ENCODE data around the gene FFAR4. TPM values are rescaled to one million over a fixed set of nuclear protein-coding genes. Genes with fewer than 3 reads are reported as not detected.

The FFAR4 gene
- total and polyA plus RNA-seq, 2 of the 8 experiments (the other 6 are each of a cell fraction or from before 2014, with no cell fraction given) = not detected

DNA sequence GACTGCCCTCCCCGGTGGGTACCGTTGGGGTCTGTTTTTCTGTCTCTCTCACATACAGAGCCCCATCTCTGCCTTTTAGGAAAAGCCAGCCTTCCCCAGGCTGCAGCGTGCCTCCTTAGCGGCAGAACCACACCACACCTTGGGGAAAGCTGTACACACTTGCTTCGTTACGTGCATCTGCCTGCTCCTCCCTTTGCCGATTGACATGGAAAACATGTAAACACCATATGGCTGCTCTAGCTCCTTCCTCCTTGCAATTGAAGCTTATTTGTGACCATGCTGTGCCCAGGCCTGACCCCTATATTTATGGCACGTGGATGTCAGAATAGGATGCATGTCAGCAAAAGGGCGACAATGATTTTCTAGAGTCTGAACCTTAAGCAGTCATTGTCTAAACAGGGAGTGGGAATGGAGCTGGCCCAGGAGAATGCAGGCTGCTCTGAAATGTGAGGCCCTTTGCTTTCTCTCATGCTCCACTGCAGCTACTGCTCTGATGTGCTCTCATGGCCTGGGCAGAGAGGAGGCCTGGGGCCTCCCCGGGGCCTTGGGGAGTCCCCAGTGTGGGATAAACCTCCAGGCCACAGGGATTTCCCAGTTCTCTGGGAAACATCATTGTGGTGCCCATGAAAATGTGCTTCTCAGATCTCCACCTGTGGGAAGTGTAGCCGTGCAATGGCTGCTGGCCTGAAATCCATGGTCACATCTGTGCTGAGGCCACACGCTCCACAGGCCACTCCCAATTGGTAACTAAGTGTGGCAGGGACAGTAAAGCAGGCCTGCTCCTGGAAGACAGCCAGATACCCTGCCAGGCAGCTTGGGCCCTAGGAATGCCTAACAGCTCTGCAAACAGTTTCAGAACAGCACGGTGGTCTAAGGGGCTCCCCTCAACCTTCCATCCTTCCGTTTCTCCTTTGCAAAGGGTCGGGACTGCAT is 64.4 kb downstream of the FFAR4 start:
- no peaks in the 10 kb centered on the region for H3K9me3 ChIP-seq (ENCODE audit: insufficient read depth in 2 of 2, low read depth in 1 of 2, low read length in 1 of 2)
- no peak for DNase-seq (ENCODE audit: low read depth in 1 of 2, low spot score in 2 of 2)
- H2AFZ ChIP-seq (ENCODE audit: low read length) = peak overlapping the region; percentile 28; the same call in 1 of the 2 replicates
- no peak overlapping the region for H4K91ac ChIP-seq (replicated peaks; ENCODE audit: insufficient read length, low read length)
- FAIRE-seq = no peak
- H2BK20ac ChIP-seq (ENCODE audit: low read length) = no peak overlapping the region
- CTCF ChIA-PET (ENCODE audit: partially characterized antibody) = interaction anchor here (1.0 kb wide), 3 partner anchors 9 to 34 kb away, joined by 3 read pairs; no protein-coding TSS in a partner anchor
- H3K9ac ChIP-seq (replicated peaks in 1 of 4; ENCODE audit: extremely low read depth in 1 of 4, low read depth in 3 of 4, low read length in 3 of 4) = no peak overlapping the region
- no peak overlapping the region for H3K14ac ChIP-seq (ENCODE audit: insufficient read length)
- H3K23ac ChIP-seq (ENCODE audit: insufficient read length) = no peak overlapping the region
- H2BK12ac ChIP-seq (ENCODE audit: low read depth, low read length) = no peak overlapping the region
- peaks cover 0 to 2% (median 0%) of the 10 kb centered on the region in 4 experiments; a peak in 1 of 7 replicates for H3K4me1 ChIP-seq (replicated peaks in 1 of 4; ENCODE audit: control insufficient read depth in 3 of 4, insufficient read depth in 4 of 4, low read length in 3 of 4)
- H3K18ac ChIP-seq (ENCODE audit: extremely low read depth, low read length) = no peak overlapping the region
- WGBS, 2 experiments (ENCODE audit: extremely low coverage in 1 of 2, insufficient coverage in 1 of 2, insufficient read length in 1 of 2, insufficient replicate concordance in 2 of 2, low coverage in 1 of 2, low lambda C conversion rate in 2 of 2, missing lambda C conversion rate in 1 of 2) = 92% methylated on average over 15 of the region's 15 CpGs; no CpG with 5 or more reads in 1 of the 2 experiments
- no peaks in the 10 kb centered on the region for H4K20me1 ChIP-seq (replicated peaks in 1 of 2; ENCODE audit: control insufficient read depth in 1 of 2, insufficient read depth in 2 of 2, low read length in 2 of 2)
- no peak overlapping the region for H2BK15ac ChIP-seq (ENCODE audit: low read length)
- no peak overlapping the region for H3K4ac ChIP-seq (replicated peaks; ENCODE audit: insufficient read length, low read depth, low read length)
- H3K27me3 ChIP-seq (replicated peaks in 1 of 4; ENCODE audit: control insufficient read depth in 3 of 4, extremely low read depth in 1 of 4, insufficient read depth in 3 of 4, low read length in 3 of 4) = no peaks in the 10 kb centered on the region
- H3K23me2 ChIP-seq (ENCODE audit: low read depth, low read length) = no peaks in the 10 kb centered on the region
- H3K36me3 ChIP-seq (ENCODE audit: control insufficient read depth in 2 of 4, insufficient read depth in 4 of 4, low read length in 3 of 4) = no peaks in the 10 kb centered on the region
- H3K56ac ChIP-seq (replicated peaks; ENCODE audit: insufficient read length, low read depth, low read length) = no peak overlapping the region
- H3K4me2 ChIP-seq (ENCODE audit: insufficient read depth in 1 of 2, low read depth in 2 of 2, low read length in 2 of 2) = no peak overlapping the region
- no peak overlapping the region for H4K5ac ChIP-seq (ENCODE audit: insufficient read length, low read depth, low read length)
- peak overlapping the region; percentile 23; the same call in 1 of the 2 replicates for H4K8ac ChIP-seq (ENCODE audit: extremely low read depth, insufficient read depth, low read length)
- no peak overlapping the region for H3K27ac ChIP-seq (ENCODE audit: low read depth, low read length)
- H3K79me1 ChIP-seq (ENCODE audit: low read depth, low read length) = no peaks in the 10 kb centered on the region
- no peak overlapping the region for H2BK5ac ChIP-seq (ENCODE audit: low read depth, low read length)
- no peak overlapping the region for H3K4me3 ChIP-seq (ENCODE audit: extremely low read depth in 1 of 4, insufficient read depth in 2 of 4, low read depth in 3 of 4, low read length in 4 of 4)
- POLR2A ChIA-PET (ENCODE audit: partially characterized antibody) = interaction anchor here (0.5 kb wide), 1 partner anchor 788 kb away, joined by 3 read pairs; no protein-coding TSS in a partner anchor
- no peak overlapping the region for H2BK120ac ChIP-seq (replicated peaks; ENCODE audit: low read depth, low read length)
- H2AK5ac ChIP-seq (ENCODE audit: low read depth, low read length) = no peak overlapping the region
- no peaks in the 10 kb centered on the region for H3K79me2 ChIP-seq (ENCODE audit: control insufficient read depth in 1 of 2, insufficient read depth in 2 of 2, low read length in 2 of 2)
- no peak for TF ChIP-seq MAFK (IDR thresholded peaks at IDR 0.05; ENCODE audit: low read depth, low read length)
- TF ChIP-seq TAF1 (IDR thresholded peaks at IDR 0.05; ENCODE audit: low read depth, low read length) = no peak
- no peak for TF ChIP-seq SP1 (IDR thresholded peaks at IDR 0.05; ENCODE audit: low read depth, low read length)
- no peak for TF ChIP-seq SP4 (IDR thresholded peaks at IDR 0.05; ENCODE audit: low read length)
- no peak for TF ChIP-seq BACH1 (IDR thresholded peaks at IDR 0.05; ENCODE audit: low read length)
- TF ChIP-seq RXRA (IDR thresholded peaks at IDR 0.05; ENCODE audit: insufficient read depth, low read depth, low read length) = no peak
- no peak for TF ChIP-seq BRCA1 (IDR thresholded peaks at IDR 0.05; ENCODE audit: low read depth, low read length)
- no peak for TF ChIP-seq RAD21 (IDR thresholded peaks at IDR 0.05 in 1 of 2, conservative IDR thresholded peaks at IDR 0.05 in 1 of 2; ENCODE audit: low read depth in 2 of 2, low read length in 2 of 2)
- TF ChIP-seq EP300 (IDR thresholded peaks at IDR 0.05; ENCODE audit: borderline replicate concordance in 1 of 2, low read depth in 2 of 2, low read length in 2 of 2) = no peak
- no peak for TF ChIP-seq CTBP2 (IDR thresholded peaks at IDR 0.05; ENCODE audit: borderline replicate concordance, insufficient read depth, insufficient read length, low read length)
- TF ChIP-seq CEBPB (IDR thresholded peaks at IDR 0.05; ENCODE audit: low read depth, low read length) = no peak
- TF ChIP-seq POLR2AphosphoS5 (IDR thresholded peaks at IDR 0.05; ENCODE audit: low read depth, low read length) = no peak

All from H1 (cell line).